GM23338 (cell line): Measurements from ENCODE around the gene DNAJC10.
"Not testable (repeated sequence)": the region's sequence is repeated elsewhere in the genome, so short reads cannot be mapped to it uniquely, and the experiment has no call there.

Experiments
- EZH2 ChIP-seq: fragments of 200-600 bp; sonication (generic); IDR thresholded peaks from one replicate; pipeline ENCODE4 v1.8.0; 2017; ENCODE audit warnings: antibody characterized with exemption, mild to moderate bottlenecking, low read depth; ENCODE audit not compliant: unreplicated experiment
- NANOG ChIP-seq: IDR thresholded peaks from 2 replicates; pipeline ENCODE4 v1.6.1; 2016; ENCODE audit warnings: antibody characterized with exemption, borderline replicate concordance
- TF ChIP-seq, protein P1 (sequence below), 2 experiments: fragments of 200-600 bp in 1 of 2; sonication (generic) in 1 of 2; conservative IDR thresholded peaks; 2 replicates each; pipeline versions ENCODE4 v1.5.1 to v1.6.1; 2016 to 2017; ENCODE audit warnings: antibody characterized with exemption in 2 of 2, low read depth in 2 of 2, mild to moderate bottlenecking in 2 of 2, moderate library complexity in 1 of 2

DNA sequence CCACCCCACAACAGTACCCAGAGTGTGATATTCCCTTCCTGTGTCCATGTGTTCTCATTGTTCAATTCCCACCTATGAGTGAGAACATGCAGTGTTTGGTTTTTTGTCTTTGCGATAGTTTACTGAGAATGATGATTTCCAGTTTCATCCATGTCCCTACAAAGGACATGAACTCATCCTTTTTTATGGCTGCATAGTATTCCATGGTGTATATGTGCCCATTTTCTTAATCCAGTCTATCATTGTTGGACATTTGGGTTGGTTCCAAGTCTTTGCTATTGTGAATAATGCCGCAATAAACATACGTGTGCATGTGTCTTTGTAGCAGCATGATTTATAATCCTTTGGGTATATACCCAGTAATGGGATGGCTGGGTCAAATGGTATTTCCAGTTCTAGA lies 29.8 kb downstream of the DNAJC10 start:
- TF ChIP-seq, protein P1, sequence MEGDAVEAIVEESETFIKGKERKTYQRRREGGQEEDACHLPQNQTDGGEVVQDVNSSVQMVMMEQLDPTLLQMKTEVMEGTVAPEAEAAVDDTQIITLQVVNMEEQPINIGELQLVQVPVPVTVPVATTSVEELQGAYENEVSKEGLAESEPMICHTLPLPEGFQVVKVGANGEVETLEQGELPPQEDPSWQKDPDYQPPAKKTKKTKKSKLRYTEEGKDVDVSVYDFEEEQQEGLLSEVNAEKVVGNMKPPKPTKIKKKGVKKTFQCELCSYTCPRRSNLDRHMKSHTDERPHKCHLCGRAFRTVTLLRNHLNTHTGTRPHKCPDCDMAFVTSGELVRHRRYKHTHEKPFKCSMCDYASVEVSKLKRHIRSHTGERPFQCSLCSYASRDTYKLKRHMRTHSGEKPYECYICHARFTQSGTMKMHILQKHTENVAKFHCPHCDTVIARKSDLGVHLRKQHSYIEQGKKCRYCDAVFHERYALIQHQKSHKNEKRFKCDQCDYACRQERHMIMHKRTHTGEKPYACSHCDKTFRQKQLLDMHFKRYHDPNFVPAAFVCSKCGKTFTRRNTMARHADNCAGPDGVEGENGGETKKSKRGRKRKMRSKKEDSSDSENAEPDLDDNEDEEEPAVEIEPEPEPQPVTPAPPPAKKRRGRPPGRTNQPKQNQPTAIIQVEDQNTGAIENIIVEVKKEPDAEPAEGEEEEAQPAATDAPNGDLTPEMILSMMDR (conservative IDR thresholded peaks at IDR 0.05; ENCODE audit: low read depth in 2 of 2): not testable (repeated sequence)
- TF ChIP-seq NANOG, EZH2: not testable (repeated sequence)
